Gastrocnemius medialis (tissue), 4 donors: ENCODE data around the gene THSD7A.

Experiments
- CTCF ChIP-seq, 5 experiments: fragments of 450-650 bp in 3 of 5; fragments of 200-600 bp in 2 of 5; sonication (generic) in 2 of 5; IDR thresholded peaks in 4 of 5; conservative IDR thresholded peaks in 1 of 5; 1 replicate in 4 of 5; 2 replicates in 1 of 5; pipeline ENCODE4 v1.5.1; 2016 to 2019; ENCODE audit warnings: antibody characterized with exemption in 5 of 5, mild to moderate bottlenecking in 3 of 5, moderate library complexity in 3 of 5
- POLR2A ChIP-seq, 2 donors: fragments of 450-650 bp; IDR thresholded peaks; one replicate each; pipeline ENCODE4 v1.6.1; 2017; ENCODE audit warnings: antibody characterized with exemption in 2 of 2, mild to moderate bottlenecking in 2 of 2, moderate library complexity in 2 of 2

GRCh38 chr7:11457419-11457818 lies 374.6 kb downstream of the THSD7A start:
- no peak for TF ChIP-seq CTCF (IDR thresholded peaks at IDR 0.05 in 4 of 5, conservative IDR thresholded peaks at IDR 0.05 in 1 of 5)
- TF ChIP-seq POLR2A (IDR thresholded peaks at IDR 0.05): no peak
